Embryonic facial prominence (tissue), 1 donor: Measurements from ENCODE around the gene OR2T10.
"Not testable (repeated sequence)": the region's sequence is repeated elsewhere in the genome, so short reads cannot be mapped to it uniquely, and the experiment has no call there.

ENCODE experiments used
- DNase-seq: peaks from one replicate; pipeline ENCODE4 v3.0.0-alpha.2; 2016; ENCODE audit errors: extremely low spot score

The OR2T10 gene

DNA sequence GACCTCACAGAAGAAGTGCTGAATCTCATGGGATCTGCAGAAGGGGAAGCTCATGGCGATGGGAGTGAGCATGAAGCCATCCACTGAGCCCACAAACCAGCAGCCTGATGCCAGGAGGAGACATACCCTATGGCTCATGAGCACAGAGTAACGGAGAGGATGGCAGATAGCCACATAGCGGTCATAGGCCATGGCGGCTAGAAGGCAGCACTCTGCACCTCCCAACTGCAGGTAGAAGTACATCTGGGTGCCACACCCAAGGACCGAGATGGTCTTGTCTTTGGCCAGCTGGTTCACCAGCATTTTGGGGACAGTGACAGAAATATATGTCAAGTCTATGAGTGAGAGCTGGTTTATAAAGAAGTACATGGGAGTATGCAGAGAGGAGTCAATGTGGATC lies 4.3 kb downstream of the OR2T10 start:
- no peak for DNase-seq

DNA sequence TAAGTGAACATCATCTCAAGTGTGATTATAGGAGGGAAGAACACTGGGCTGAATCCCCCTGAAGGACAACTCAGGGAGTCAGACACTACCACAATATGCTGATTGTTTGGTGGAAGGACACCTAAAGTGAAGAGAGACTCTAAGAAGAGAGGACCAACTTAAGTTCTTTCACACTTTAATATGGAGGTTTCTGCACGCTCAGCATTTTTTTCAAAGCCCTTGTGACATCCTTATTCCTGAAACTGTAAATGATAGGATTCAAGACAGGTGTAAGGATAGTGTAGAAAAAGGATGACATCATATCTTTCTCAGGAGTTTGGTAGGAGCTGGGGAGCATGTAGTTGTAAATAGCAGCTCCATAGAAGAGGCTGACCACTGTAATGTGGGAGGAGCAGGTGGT lies 4.8 kb downstream of the OR2T10 start:
- DNase-seq: no peak

DNA sequence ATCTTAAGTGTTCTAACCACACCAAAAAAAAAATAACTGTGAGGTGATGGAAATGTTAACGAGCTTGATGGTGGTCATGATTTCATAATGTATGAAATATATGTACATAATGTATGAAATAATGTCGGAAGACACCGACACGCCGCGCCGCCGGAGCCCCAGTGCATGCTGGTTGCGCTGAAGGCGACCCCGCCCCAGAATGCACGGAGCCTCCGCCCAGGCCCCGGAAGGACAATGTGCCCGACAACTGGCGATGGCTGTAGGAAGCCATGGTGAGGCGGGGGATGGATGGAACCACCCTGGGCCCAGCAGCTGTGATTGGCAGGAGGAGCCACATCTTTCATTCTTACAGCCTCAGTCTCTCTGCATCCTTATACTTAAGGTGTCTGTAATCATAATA lies 7.4 kb downstream of the OR2T10 start:
- DNase-seq: no peak

DNA sequence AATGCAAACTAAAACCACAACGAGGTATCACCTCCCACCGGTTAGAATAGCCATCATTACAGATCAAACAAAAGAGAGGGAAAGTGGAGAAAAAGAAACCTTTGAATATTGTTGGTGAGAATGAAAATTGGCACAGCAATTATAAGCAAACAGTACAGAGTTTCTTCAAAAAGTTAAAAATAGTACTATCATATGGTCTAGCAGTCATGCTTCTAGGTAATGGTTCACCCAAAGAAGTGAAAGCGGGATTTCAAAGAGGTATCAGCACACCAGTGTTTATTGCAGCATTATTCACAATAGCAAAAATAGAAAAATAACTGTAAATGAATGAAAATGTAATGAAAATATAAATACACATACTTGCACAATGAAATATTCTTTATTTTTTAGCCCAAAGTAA lies 8.2 kb downstream of the OR2T10 start:
- no peak for DNase-seq

DNA sequence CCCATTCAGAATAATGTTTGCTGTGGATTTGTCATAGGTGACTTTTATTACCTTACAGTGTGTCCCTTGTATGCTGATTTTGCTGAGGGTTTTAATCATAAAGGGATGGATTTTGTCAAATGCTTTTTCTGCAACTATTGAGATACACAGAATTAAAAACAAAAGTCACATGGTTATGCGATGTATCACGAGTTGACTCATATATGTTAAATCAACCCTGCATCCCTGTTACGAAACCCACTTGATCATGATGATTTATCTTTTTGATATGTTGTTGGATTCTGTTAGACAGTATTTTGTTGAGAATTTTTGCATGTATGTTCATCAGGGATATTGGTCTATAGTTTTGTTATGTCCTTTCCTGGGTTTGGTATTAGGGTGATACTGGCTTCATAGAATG lies 12.2 kb downstream of the OR2T10 start:
- no peak for DNase-seq

DNA sequence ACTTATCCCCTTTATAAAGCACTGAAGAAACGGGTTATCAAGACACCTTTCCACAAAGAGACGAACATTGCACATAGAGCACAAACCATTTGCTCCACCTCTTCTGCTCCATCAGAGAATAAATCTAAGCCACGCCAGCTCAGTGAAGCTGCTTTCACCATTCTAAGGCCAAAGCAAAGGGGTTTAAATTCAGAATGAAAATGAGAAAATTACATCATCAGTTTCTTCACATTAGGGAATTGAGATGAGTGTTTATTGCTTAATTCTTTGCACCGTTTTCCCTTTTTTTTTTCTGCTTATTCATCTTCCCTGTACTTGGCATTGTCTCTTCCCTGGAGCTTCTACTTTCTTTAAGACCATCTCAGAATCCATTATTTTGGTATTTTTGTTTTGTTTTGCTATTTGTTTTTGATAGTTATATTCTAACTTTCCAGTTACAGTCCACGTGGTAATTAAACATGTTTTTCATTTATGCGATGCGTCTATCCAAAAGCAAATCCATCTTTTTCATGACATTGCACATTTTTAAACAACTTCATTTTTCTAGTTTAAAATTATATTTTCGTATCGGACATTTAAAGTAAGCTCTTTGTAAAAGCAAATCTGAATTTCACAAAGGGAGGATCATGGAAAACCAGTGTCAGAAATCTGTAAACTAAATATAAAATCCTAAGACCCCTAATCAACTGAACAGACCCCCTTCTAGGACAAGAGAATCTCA lies 21.1 kb downstream of the OR2T10 start:
- DNase-seq: no peak

DNA sequence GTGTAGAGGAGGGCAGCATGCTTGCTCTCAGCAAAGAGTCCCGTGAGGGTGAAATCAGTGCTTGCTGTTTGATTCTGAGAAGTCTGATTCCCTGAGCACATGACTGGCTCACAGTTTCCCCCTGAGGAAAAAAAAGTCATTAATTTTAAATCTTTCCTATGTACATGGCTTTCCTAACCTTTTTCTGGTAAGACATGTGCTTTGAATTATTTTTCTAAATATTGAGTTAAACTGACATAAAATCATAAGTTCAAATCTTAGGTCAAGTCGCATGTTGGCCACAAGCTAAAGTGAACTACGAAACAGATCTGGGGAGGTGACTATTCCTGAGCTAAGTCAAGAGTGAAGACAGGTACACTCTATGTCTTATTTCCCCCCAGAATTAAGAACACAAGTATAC lies 22.8 kb downstream of the OR2T10 start, which contains the start of gene OR2T34:
Gene OR2T34 (minus strand): TSS at position 101 of the 400 bp plus-strand sequence. CDS start 0 bp downstream, at position 101.
- DNase-seq: not testable (repeated sequence)

DNA sequence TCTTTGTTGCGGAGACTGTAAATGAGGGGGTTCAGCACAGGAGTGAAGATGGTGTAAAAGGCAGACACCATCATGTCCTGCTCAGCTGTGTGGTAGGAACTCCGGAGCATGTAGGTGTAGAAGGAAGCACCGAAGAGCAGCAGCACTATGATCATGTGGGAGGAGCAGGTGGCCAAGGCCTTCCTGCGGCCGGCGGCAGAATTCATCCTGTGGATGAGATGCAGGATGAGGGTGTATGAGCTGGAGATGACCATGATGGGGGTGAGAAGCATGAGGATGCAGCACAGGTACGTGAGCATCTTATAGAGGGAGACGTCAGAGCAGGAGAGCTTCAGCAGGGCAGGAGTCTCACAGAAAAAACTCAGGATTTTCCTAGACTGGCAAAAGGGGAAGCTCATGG lies 23.6 kb downstream of the OR2T10 start:
- DNase-seq: not testable (repeated sequence)

DNA sequence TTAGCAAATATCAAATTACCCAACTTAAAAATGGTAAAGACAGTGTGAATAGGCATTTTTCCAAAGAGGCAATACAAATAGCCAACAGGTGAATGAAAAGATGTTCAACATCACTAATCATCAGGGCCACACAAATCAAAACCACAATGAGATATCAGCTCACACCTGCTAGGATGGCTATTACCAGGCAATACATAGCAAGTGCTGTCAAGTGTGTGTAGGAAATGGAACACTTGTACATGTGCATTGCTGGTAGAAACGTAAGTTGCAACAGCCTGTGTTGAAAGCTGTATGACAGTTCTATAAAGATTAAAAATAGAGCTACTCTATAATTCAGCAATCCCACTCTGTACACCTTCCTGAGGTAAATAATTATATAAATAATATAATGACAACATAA lies 25.5 kb downstream of the OR2T10 start:
- not testable (repeated sequence) for DNase-seq

DNA sequence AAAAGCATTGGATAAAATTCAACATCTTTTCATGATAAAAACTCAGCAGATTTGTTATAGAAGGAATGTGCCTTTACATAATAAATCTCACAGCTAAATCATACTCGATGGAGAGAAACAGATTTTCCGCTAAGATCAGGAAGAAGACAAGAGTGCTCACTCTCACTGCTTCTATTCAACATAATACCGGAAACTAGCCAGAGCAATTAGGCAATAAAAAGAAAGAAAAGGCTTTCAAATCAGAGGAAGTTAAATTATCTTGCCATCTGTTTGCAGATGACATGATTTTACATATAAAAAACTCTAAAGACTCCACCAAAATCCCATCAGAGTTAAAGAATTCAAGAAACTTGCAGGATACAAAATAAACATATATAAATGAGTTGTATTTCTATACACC lies 26.7 kb downstream of the OR2T10 start:
- DNase-seq: not testable (repeated sequence)

DNA sequence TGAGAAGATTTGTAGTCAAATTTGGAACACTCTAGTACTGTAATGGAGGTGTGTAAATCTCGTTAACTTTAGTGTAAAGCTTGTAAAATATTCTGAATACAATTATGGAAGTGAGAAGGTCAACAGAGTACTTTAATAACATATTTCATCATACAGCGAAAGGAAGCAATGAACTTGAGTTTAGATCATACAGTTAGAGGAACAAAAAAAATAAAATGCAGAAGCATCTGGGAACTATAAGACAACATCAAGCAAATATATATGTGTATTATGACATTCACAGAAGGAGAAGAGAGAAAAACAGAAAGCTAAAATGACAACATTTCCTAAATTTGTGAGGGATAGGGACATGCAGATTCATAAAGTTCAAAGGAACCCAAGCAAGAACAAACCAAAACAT lies 28.5 kb downstream of the OR2T10 start:
- not testable (repeated sequence) for DNase-seq

DNA sequence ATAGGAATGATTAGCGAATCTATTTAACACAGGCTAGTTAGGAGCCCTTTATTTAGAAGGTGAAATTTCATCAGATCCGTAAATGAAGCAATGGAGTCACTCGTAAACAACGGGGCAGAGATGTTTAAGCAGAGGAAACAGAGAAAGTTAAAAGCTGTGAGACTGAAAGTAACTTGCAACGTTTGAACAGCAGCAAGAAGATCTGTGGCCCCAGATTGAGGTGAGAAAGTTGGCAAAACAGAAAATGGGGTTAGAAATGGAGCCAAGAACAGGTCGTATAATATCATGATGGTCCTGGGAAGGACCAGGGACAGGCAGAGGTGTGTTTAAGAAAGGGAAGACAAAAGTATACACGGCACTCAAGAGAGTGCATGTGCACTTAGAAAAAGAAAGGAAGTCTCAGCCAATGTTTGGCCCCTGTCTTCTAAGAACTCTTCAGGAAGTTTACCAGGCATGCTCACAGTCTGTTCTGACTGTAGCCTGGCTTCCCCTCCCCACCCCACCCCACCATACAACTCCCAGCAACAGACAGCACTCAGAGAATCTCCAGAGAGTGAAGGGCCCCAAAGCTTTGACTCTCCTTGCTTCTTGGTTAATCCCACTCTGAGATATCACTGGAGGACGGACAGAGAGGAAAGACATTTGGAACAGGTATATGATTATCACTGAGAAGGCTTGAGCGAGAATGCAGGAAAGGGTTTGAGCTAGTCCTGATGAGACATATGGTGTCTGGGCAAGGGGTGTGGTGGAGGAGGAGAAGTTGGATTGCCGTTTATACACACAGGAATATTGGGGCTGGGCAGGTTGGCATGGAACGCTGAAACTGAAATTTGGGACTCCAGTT lies 31.7 kb downstream of the OR2T10 start:
- DNase-seq: not testable (repeated sequence)

DNA sequence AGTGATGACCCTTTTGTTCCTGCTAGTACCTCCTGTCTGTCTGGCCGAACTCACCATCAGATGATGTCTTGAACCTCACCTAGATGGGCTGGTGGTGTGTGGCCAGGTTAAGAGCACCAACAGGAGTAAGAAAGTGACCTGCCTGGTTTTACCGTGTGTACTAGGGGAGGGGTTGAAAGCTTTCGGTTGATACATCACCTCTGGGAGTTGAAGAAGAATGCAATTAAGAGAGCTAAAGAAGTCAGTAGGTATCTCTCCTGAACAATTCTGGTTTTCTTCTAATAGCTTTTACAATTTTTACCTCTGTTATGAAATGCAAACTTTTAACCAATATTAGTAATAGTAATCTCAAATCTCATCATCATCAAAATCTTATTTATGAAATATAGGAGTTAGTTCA lies 34.8 kb downstream of the OR2T10 start, which contains the start of gene OR2T29:
Gene OR2T29 (minus strand): TSS at position 101 of the 400 bp plus-strand sequence. CDS start 3,281 bp downstream, outside the sequence.
- DNase-seq: not testable (repeated sequence)

DNA sequence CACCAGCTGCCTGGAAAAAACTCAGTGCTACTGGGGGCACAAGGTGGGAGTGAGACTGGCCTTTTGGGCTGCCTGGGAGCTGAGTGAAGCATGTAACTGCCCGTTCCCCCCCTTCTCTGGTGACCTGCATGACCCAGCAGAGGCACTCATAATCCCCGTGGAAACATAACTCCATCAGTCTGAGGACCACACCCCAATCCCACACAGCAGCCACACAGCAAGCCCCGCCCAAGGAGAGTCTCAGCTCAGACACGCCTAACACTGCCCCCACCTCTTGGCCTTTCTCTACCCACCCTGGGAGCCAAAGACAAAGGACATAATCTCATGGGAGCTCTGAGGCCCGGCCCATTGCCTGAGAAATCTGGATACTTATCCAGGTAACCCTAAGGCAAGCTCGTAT lies 46.5 kb downstream of the OR2T10 start:
- DNase-seq: not testable (repeated sequence)

DNA sequence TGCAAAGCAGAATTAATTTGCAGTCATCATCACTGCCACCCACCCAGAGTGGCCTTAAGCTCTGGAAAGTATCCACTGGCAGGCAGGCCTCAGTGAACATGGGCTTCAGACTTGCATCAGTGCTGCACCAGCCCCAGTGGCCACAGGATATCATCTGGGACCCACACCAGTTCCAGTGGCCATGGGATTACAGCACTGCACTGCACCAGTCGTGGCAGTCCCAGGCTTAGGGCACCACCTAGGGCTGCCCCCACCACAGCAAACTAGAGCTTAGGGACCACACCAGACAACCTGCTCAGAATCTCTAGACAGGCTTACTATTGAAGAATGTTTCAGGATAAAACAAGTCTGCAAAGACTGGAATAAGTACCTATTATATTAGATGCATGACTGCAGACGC lies 50.1 kb downstream of the OR2T10 start:
- not testable (repeated sequence) for DNase-seq
